Activated T-cell treated with anti-CD3 and anti-CD28 coated beads, Interleukin-2, amount 50 U/mL, for 24 hours (primary cell): ENCODE results near the gene CCDC127.

ENCODE experiments used
- DNase-seq: peaks from one replicate; pipeline ENCODE4 v3.0.0-alpha.2; 2020
- H3K27ac Mint-ChIP-seq: 2 replicates; pipeline ENCODE4 v1.8.0; 2020; ENCODE audit warnings: mild to moderate bottlenecking, mixed read lengths
- H3K27me3 Mint-ChIP-seq: 2 replicates; pipeline ENCODE4 v1.8.0; 2020; ENCODE audit warnings: mixed read lengths
- H3K36me3 Mint-ChIP-seq: 2 replicates; pipeline ENCODE4 v1.8.0; 2020; ENCODE audit warnings: low read depth, mixed read lengths
- H3K4me1 Mint-ChIP-seq: 2 replicates; pipeline ENCODE4 v1.8.0; 2020; ENCODE audit warnings: low read depth, mixed read lengths
- H3K4me3 Mint-ChIP-seq: 2 replicates; pipeline ENCODE4 v1.8.0; 2020; ENCODE audit warnings: mild to moderate bottlenecking, moderate library complexity, mixed read lengths
- H3K9me3 Mint-ChIP-seq: 2 replicates; pipeline ENCODE4 v1.8.0; 2020; ENCODE audit warnings: mixed read lengths

The CCDC127 gene

DNA sequence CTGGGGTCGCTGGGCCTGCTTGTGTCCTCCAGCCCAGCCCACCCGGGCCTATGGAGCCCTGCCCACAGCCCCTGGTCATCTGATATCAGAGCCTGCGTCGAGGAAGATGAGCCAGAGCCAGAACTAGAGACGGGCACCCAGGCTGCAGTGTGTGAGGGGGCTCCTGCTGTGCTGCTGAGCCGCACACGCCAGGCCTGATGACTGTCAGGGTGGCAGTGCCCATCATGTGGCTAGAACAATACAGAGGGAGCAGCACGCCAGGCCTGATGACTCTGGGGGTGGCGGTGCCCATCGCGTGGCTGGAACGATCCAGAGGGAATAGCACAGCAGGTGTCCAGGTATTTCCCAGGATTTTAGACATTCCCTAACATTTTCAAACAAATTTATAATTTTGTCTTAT is 35.8 kb downstream of the CCDC127 start:
- Mint-ChIP-seq H3K36me3 (no peaks in the 10 kb centered on the region), H3K27me3 (peaks cover 3% of the 10 kb centered on the region), H3K4me1 (no peaks in the 10 kb centered on the region), H3K27ac (no peak overlapping the region), H3K9me3 (no peaks in the 10 kb centered on the region), H3K4me3 (no peak overlapping the region)
- no peak for DNase-seq

DNA sequence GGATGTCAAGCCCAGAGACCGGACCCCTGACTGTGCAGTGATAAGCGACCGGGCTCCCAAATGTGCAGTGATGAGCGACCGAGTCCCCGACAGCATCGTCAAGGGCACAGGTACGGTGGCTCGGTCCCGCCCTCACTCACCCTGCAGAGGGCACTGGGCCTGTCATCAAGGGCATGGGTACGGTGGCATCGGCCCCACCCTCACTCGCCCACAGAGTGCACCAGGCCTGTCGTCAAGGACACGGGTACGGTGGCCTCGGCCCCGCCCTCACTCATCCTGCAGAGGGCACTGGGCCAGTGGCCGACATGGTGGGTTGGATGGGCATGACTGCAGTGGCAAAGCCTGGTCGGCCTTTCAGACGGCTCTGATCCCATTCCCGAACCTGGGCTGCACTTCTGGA is 36.4 kb downstream of the CCDC127 start:
- Mint-ChIP-seq H3K4me1 (no peaks in the 10 kb centered on the region), H3K27me3 (peaks cover 3% of the 10 kb centered on the region), H3K27ac (no peak overlapping the region), H3K36me3 (no peaks in the 10 kb centered on the region), H3K9me3 (no peaks in the 10 kb centered on the region), H3K4me3 (no peak overlapping the region)
- no peak for DNase-seq

- no peaks in the 10 kb centered on the region for H3K36me3 Mint-ChIP-seq
- H3K27me3 Mint-ChIP-seq, result peaks cover 3% of the 10 kb centered on the region
- H3K9me3 Mint-ChIP-seq, result no peaks in the 10 kb centered on the region
- no peak for DNase-seq
- H3K27ac Mint-ChIP-seq, result no peak overlapping the region
- H3K4me1 Mint-ChIP-seq, result no peaks in the 10 kb centered on the region
- H3K4me3 Mint-ChIP-seq, result no peak overlapping the region
Observed at GRCh38 chr5:181160-181559, 36.8 kb downstream of the CCDC127 start.

- Mint-ChIP-seq H3K4me1 (no peaks in the 10 kb centered on the region), H3K27me3 (peaks cover 3% of the 10 kb centered on the region), H3K27ac (no peak overlapping the region), H3K9me3 (no peaks in the 10 kb centered on the region), H3K36me3 (no peaks in the 10 kb centered on the region), H3K4me3 (no peak overlapping the region)
- no peak for DNase-seq
Observed at GRCh38 chr5:180286-180918, 37.6 kb downstream of the CCDC127 start.

GRCh38 chr5:179401-179800 is 38.6 kb downstream of the CCDC127 start:
- no peak overlapping the region for H3K4me3 Mint-ChIP-seq
- no peaks in the 10 kb centered on the region for H3K4me1 Mint-ChIP-seq
- peaks cover 8% of the 10 kb centered on the region for H3K27me3 Mint-ChIP-seq
- H3K36me3 Mint-ChIP-seq, result no peaks in the 10 kb centered on the region
- no peak for DNase-seq
- no peaks in the 10 kb centered on the region for H3K9me3 Mint-ChIP-seq
- H3K27ac Mint-ChIP-seq, result no peak overlapping the region

GRCh38 chr5:178110-178509 is 39.8 kb downstream of the CCDC127 start:
- no peaks in the 10 kb centered on the region for H3K4me1 Mint-ChIP-seq
- no peak overlapping the region for H3K4me3 Mint-ChIP-seq
- H3K36me3 Mint-ChIP-seq, result no peaks in the 10 kb centered on the region
- DNase-seq, result no peak
- H3K9me3 Mint-ChIP-seq, result no peaks in the 10 kb centered on the region
- H3K27ac Mint-ChIP-seq, result no peak overlapping the region
- H3K27me3 Mint-ChIP-seq, result peaks cover 14% of the 10 kb centered on the region

GRCh38 chr5:176296-176823 is 41.6 kb downstream of the CCDC127 start:
- peaks cover 14% of the 10 kb centered on the region for H3K27me3 Mint-ChIP-seq
- no peak overlapping the region for H3K27ac Mint-ChIP-seq
- H3K4me3 Mint-ChIP-seq, result no peak overlapping the region
- H3K36me3 Mint-ChIP-seq, result no peaks in the 10 kb centered on the region
- no peaks in the 10 kb centered on the region for H3K4me1 Mint-ChIP-seq
- no peaks in the 10 kb centered on the region for H3K9me3 Mint-ChIP-seq
- DNase-seq, result no peak

DNA sequence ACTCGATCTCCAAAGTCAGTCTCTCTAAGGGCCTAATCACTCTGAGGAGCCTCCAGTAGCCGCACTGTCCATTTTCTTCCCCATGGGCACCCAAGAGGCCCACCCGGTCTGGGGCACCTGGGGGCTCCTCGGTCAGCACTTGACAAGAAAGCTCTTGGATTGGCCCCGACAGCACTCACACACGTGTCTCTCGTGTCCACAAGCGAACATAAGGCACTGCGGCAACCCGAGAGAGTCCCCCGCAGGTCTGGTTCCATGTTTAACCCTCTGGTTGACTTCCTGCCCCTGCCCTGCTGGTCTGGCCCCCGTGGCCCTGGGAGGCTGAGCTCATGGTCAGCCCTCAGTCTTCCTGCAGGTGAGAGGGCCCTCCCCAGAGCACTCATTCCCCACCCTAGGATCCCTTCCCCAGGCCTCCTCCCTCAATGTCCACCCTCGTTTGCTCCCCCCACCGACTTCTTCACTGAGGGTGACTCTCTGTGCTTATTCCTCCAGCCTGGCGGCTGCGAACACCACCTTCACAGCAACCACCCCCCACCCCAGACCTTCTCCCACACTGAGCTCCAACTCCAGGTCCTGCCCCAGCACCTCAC is 43.0 kb downstream of the CCDC127 start:
- Mint-ChIP-seq H3K9me3 (no peaks in the 10 kb centered on the region), H3K4me3 (no peak overlapping the region), H3K36me3 (no peaks in the 10 kb centered on the region), H3K27me3 (peaks cover 12% of the 10 kb centered on the region), H3K27ac (no peak overlapping the region), H3K4me1 (no peaks in the 10 kb centered on the region)
- no peak for DNase-seq

DNA sequence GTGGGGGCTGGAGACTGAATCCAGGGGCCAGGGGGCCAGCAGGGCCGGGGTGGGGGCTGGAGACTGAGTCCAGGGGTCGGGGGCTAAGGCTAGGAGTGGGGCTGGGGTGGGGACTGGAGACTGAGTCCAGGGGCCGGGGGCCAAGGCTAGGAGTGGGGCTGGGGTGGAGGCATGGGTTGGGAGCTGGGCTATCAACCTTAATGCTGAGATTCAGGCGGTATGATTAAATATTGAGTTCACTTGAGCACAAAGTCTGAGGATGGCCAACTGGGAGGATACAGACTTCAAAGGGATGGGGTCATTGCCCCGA is 43.7 kb downstream of the CCDC127 start:
- H3K36me3 Mint-ChIP-seq, result no peaks in the 10 kb centered on the region
- no peak overlapping the region for H3K4me3 Mint-ChIP-seq
- H3K27ac Mint-ChIP-seq, result no peak overlapping the region

DNA sequence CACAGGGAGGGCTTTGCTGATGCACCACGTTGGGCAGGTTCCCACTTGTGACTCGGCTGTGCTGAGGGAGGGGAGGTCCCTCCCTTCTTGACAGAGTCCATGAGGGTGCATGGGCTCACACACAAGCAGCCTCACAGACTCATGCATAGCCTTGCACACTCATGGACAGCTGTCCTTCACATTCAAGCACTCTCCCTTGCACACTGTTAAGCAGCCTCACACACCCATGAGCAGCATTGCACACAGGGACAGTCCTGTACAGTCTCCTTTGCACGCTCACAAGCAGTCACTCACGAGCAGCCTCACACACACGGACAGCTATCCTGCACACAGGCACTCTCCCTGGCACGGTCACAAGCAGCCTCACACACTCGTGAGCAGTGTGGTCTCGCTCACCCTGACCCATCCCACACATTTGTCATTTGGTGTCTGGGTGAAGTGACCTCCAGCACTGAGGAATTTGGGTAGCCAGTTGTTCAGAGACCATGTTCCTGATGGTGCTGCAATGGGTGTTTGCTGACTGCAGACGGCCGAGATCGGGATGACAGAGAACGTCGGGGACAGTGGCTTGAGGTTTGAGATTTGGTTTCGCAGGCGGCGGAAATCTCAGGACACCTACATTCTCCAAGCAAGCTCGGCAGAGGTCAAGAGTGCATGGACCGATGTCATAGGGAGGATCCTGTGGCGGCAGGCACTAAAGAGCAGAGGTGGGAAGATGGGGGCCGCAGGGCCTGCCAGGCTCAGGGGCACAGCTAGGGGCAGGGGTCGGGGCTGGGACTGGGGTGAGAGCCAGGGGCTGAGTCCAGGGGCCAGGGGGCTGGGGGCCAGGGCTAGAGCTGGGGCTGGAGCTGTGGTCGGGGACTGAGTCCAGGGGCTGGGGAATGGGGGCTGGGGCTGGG is 44.3 kb downstream of the CCDC127 start:
- H3K27me3 Mint-ChIP-seq, result peaks cover 12% of the 10 kb centered on the region
- no peaks in the 10 kb centered on the region for H3K36me3 Mint-ChIP-seq
- no peak overlapping the region for H3K27ac Mint-ChIP-seq
- H3K9me3 Mint-ChIP-seq, result no peaks in the 10 kb centered on the region
- no peak for DNase-seq
- H3K4me1 Mint-ChIP-seq, result no peaks in the 10 kb centered on the region
- no peak overlapping the region for H3K4me3 Mint-ChIP-seq

More for the DNA sequence above, 43.7 kb downstream of the CCDC127 start:
- DNase-seq, result no peak
- Mint-ChIP-seq H3K9me3 (no peaks in the 10 kb centered on the region), H3K27me3 (peaks cover 12% of the 10 kb centered on the region), H3K4me1 (no peaks in the 10 kb centered on the region)

DNA sequence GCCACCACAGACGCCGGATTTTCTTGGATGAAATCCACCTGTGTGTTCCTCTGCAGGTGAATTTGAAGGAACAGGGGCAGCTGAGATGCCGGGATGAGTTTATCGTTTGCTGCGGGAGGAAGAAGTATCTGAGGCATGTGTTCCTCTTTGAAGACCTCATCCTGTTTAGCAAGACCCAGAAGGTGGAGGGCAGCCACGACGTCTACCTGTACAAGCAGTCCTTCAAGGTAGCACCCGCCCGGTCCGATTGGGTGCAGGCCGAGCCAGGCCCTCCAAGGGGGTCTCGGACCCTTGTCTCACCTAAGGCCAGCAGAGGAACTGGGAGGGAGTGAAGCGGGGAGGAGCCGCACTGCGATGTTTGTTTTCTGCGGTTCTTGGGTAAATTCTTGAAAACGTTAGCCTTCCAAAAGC is 45.1 kb downstream of the CCDC127 start:
- no peaks in the 10 kb centered on the region for H3K4me1 Mint-ChIP-seq
- H3K4me3 Mint-ChIP-seq, result no peak overlapping the region
- H3K27me3 Mint-ChIP-seq, result peaks cover 12% of the 10 kb centered on the region
- DNase-seq, result no peak
- H3K27ac Mint-ChIP-seq, result no peak overlapping the region
- H3K36me3 Mint-ChIP-seq, result no peaks in the 10 kb centered on the region
- H3K9me3 Mint-ChIP-seq, result no peaks in the 10 kb centered on the region

DNA sequence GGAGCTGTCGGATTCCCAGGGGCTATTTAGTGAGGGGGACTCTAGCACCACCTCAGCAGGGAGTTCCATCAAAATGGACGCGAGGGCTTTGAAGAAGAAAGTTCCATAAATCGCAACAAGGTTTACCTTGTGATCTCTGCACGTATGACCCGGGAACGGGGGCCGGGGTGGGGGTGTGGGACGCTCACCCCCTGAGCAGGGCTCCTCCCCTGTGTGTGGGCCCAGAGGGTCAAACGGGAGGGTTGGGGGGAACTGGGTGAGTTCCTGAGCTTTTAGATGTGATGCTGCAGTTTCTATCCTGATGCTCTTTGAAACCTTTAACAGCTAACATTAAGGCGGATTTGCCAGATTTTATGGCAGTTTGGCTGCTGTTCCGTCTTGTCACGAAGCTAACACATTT is 45.5 kb downstream of the CCDC127 start:
- H3K4me3 Mint-ChIP-seq, result no peak overlapping the region
- H3K4me1 Mint-ChIP-seq, result no peaks in the 10 kb centered on the region
- no peak overlapping the region for H3K27ac Mint-ChIP-seq
- H3K36me3 Mint-ChIP-seq, result no peaks in the 10 kb centered on the region
- H3K9me3 Mint-ChIP-seq, result no peaks in the 10 kb centered on the region
- no peak for DNase-seq
- H3K27me3 Mint-ChIP-seq, result peaks cover 12% of the 10 kb centered on the region

DNA sequence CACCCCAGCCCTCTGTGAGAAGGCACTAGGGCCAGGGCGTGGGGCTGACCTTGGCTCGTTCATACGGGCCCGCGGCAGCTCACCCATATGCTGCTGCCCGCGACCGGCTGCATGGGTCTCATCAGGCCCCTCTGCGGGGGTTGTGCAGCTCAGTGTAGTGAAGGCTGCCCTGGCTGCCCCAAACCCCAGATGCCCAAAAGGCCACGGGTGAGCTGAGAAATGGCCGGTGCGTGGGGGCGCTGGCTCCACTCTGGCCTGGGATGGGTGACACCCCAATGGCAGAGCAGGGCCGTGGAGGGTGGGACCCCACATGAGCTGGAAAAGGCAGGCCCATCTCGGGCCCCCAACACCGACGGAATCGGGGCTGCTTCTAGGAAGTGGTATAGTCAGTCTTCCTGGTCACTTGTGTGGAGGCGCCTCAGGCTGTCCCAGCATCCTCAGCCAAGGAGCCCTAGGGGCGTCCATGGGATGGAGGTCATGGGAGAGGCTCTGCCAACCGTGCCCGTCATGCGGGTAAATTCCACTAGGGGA is 46.1 kb downstream of the CCDC127 start:
- H3K4me3 Mint-ChIP-seq, result no peak overlapping the region
- H3K9me3 Mint-ChIP-seq, result no peaks in the 10 kb centered on the region
- DNase-seq, result no peak
- no peaks in the 10 kb centered on the region for H3K4me1 Mint-ChIP-seq
- H3K27me3 Mint-ChIP-seq, result peaks cover 12% of the 10 kb centered on the region
- no peak overlapping the region for H3K27ac Mint-ChIP-seq
- no peaks in the 10 kb centered on the region for H3K36me3 Mint-ChIP-seq

DNA sequence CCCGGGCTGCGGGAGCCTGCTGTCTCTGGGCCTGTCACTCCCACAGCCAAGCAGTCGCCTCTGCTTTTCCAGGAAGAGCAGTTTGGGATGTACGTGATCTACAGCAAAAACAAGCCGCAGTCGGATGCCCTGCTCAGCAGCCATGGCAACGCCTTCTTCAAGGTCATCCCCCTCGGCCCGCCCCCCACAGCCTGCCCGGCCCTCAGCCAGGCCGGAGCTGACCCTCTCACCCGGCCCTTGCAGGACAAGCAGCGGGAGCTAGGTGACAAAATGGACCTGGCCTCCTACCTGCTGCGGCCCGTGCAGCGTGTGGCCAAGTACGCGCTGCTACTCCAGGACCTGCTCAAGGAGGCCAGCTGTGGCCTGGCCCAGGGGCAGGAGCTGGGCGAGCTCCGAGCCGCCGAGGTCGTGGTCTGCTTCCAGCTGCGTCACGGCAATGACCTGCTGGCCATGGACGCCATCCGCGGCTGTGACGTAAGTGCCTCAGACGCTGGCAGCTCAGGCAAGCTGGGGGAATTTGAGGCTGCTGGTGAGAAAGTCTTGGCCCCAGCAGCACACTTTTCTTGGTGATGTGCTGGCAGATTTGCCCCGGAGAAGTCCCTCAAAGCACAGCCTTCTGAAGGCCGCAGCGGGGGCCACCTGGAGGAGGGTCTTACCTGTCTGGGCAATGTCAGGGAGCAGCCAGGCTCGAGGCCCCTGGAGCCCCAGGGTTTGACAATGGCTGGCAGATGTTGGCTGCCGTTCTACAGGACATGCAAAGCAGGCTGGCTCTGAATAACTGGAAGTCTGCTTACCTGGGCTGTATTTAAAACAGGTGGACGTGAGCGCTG is 46.8 kb downstream of the CCDC127 start:
- Mint-ChIP-seq H3K4me1 (no peaks in the 10 kb centered on the region), H3K36me3 (no peaks in the 10 kb centered on the region), H3K9me3 (no peaks in the 10 kb centered on the region), H3K27me3 (peaks cover 12% of the 10 kb centered on the region), H3K4me3 (no peak overlapping the region), H3K27ac (no peak overlapping the region)
- no peak for DNase-seq
